K562 (cell line): ENCODE measurements around the gene SERPINB3. TPM values are rescaled to one million over a fixed set of nuclear protein-coding genes. Genes with fewer than 3 reads are reported as not detected.

ENCODE experiments used
- ATAC-seq: fragments of 200-7000 bp; cut with Tn5 transposase; 3 replicates; pipeline ENCODE4 v1.9.1; 2020; ENCODE audit warnings: moderate library complexity
- BruUV-seq: library from RNA; stranded (reverse); fragments of 400-500 nt; replicated peaks from 2 replicates; lab custom pipeline; 2021; lab: Mats Ljungman, UMichigan
- CTCF ChIA-PET: fragments of 300-600 bp; formaldehyde crosslinking; extraction: SDS; loops from one replicate; lab custom pipeline; 2021; ENCODE audit warnings: low intra/inter-chr PET ratio; lab: Yijun Ruan, JAX
- POLR2A ChIA-PET: fragments of 300-600, 350-650 bp; sonication (Branson Sonifier 250); formaldehyde crosslinking; extraction: SDS; loops from one replicate; lab custom pipeline; 2021; ENCODE audit warnings: antibody characterized with exemption, inconsistent platforms; lab: Yijun Ruan, JAX
- DNase-seq, 4 experiments: peaks; one replicate each; pipeline versions ENCODE4 v3.0.0 to v3.0.0-alpha.2; 2011 to 2018; ENCODE audit warnings: low spot score in 3 of 4, mixed read lengths in 3 of 4; ENCODE audit errors: extremely low read depth in 1 of 4
- FAIRE-seq: peaks from 2 replicates; lab custom pipeline; 2011; peaks lifted over from hg19 to GRCh38; lab: Jason Lieb, UNC
- H2AFZ ChIP-seq: 2 replicates; pipeline ENCODE4 v1.6.0; 2011; ENCODE audit warnings: low read depth, low read length, control low read depth, inconsistent platforms
- H3K27ac ChIP-seq: fragments of 200-600 bp; 3 replicates; pipeline ENCODE4 v1.8.0; 2011; ENCODE audit warnings: low read depth, mild to moderate bottlenecking, control low read depth, inconsistent platforms, low read length, moderate library complexity, mixed read lengths; ENCODE audit errors: extremely low read depth
- H3K27me3 ChIP-seq, 2 experiments: fragments of 300-600 bp in 1 of 2; 2 replicates in 1 of 2; 3 replicates in 1 of 2; pipeline versions ENCODE4 v1.6.0 to v1.8.0; 2011; ENCODE audit warnings: inconsistent platforms in 2 of 2, low read length in 2 of 2, mild to moderate bottlenecking in 1 of 2, mixed read lengths in 1 of 2, moderate library complexity in 1 of 2; ENCODE audit not compliant: control insufficient read depth in 2 of 2, insufficient read depth in 2 of 2
- H3K36me3 ChIP-seq: fragments of 300-600 bp; 3 replicates; pipeline ENCODE4 v1.8.0; 2011; ENCODE audit warnings: mild to moderate bottlenecking, low read length, inconsistent platforms; ENCODE audit not compliant: control insufficient read depth, insufficient read depth
- H3K4me1 ChIP-seq, 2 experiments: fragments of 200-600 bp in 1 of 2; replicated peaks in 1 of 2; 2 replicates in 1 of 2; 3 replicates in 1 of 2; pipeline versions ENCODE4 v1.5.1 to v1.8.0; 2011; ENCODE audit warnings: inconsistent platforms in 2 of 2, low read length in 2 of 2, mild to moderate bottlenecking in 1 of 2, mixed read lengths in 1 of 2, moderate library complexity in 1 of 2; ENCODE audit not compliant: control insufficient read depth in 2 of 2, insufficient read depth in 2 of 2
- H3K4me2 ChIP-seq: 2 replicates; pipeline ENCODE4 v1.6.1; 2011; ENCODE audit warnings: low read length, control low read depth, inconsistent platforms, mixed read lengths; ENCODE audit not compliant: insufficient read depth
- H3K4me3 ChIP-seq: fragments of 200-600 bp; sonication (generic), shearing (Covaris generic); 2 replicates; pipeline ENCODE4 v1.5.1; 2016; ENCODE audit warnings: control low read depth, inconsistent platforms
- H3K79me2 ChIP-seq: fragments of 200-600 bp; 3 replicates; pipeline ENCODE4 v1.8.0; 2011; ENCODE audit warnings: low read length, inconsistent platforms; ENCODE audit not compliant: control insufficient read depth, insufficient read depth
- H3K9ac ChIP-seq, 2 experiments: 2 replicates each; pipeline versions ENCODE4 v1.6.0 to v1.6.1; 2011; ENCODE audit warnings: low read depth in 2 of 2, low read length in 2 of 2, control low read depth in 1 of 2, inconsistent platforms in 1 of 2, mild to moderate bottlenecking in 1 of 2, mixed read lengths in 1 of 2; ENCODE audit not compliant: insufficient read depth in 1 of 2
- H3K9me1 ChIP-seq: one replicate; pipeline ENCODE4 v1.6.0; 2011; ENCODE audit warnings: inconsistent platforms, mild to moderate bottlenecking, low read length, moderate library complexity; ENCODE audit not compliant: control insufficient read depth, insufficient read depth
- H3K9me3 ChIP-seq: replicated peaks from 2 replicates; pipeline ENCODE4 v1.5.1; 2011; ENCODE audit warnings: low read depth, low read length, inconsistent platforms; ENCODE audit not compliant: control insufficient read depth, insufficient read depth
- H4K20me1 ChIP-seq: replicated peaks from 2 replicates; pipeline ENCODE4 v1.6.1; 2011; ENCODE audit warnings: low read length, inconsistent platforms, mixed read lengths; ENCODE audit not compliant: control insufficient read depth, insufficient read depth
- CBX5 ChIP-seq: IDR thresholded peaks from 2 replicates; pipeline ENCODE4 v1.6.1; 2014; ENCODE audit warnings: low read depth, borderline replicate concordance
- CHD4 ChIP-seq: fragments of 200-600 bp; sonication (generic); IDR thresholded peaks from 3 replicates; pipeline ENCODE4 v1.6.1; 2012; ENCODE audit warnings: low read depth, mild to moderate bottlenecking, mixed read lengths, low read length, inconsistent platforms; ENCODE audit not compliant: insufficient read depth, insufficient replicate concordance, poor library complexity, severe bottlenecking
- FOXJ3 ChIP-seq: sonication (generic); formaldehyde crosslinking; IDR thresholded peaks from 2 replicates; pipeline ENCODE4 v1.4.0; 2020; ENCODE audit warnings: mild to moderate bottlenecking, missing genetic modification reagents
- FOXK2 ChIP-seq, 2 experiments: fragments of 450-650 bp; IDR thresholded peaks in 1 of 2; conservative IDR thresholded peaks in 1 of 2; 2 replicates each; pipeline ENCODE4 v1.6.1; 2016; ENCODE audit warnings: low read depth in 2 of 2, mild to moderate bottlenecking in 1 of 2
- HMG20A ChIP-seq: fragments of 450-650 bp; formaldehyde crosslinking; conservative IDR thresholded peaks from 2 replicates; pipeline ENCODE4 v1.4.0; 2020; ENCODE audit warnings: mild to moderate bottlenecking, mixed read lengths
- IRF9 ChIP-seq: fragments of 450-650 bp; IDR thresholded peaks from 2 replicates; pipeline ENCODE4 v1.6.1; 2016; ENCODE audit warnings: missing biosample characterization, missing genetic modification characterization
- NBN ChIP-seq: fragments of 450-650 bp; IDR thresholded peaks from 2 replicates; pipeline ENCODE4 v1.6.1; 2016; ENCODE audit warnings: low read depth, mild to moderate bottlenecking
- PATZ1 ChIP-seq: fragments of 250-450 bp; sonication (Bioruptor Pico); IDR thresholded peaks from 2 replicates; pipeline ENCODE4 v1.5.0; 2020; ENCODE audit warnings: mild to moderate bottlenecking, borderline replicate concordance
- POLR2H ChIP-seq: IDR thresholded peaks from 2 replicates; pipeline ENCODE4 v1.6.1; 2016; ENCODE audit warnings: missing genetic modification characterization, low read depth, mild to moderate bottlenecking, control low read depth, missing compliant biosample characterization, moderate library complexity
- SFPQ ChIP-seq: fragments of 200-400 bp; formaldehyde crosslinking; IDR thresholded peaks from 2 replicates; pipeline ENCODE4 v1.6.1; 2017; ENCODE audit warnings: mild to moderate bottlenecking, low read depth, low read length, moderate library complexity
- SPI1 ChIP-seq: IDR thresholded peaks from 2 replicates; pipeline ENCODE4 v1.6.1; 2011; ENCODE audit warnings: low read depth, low read length, control low read depth, borderline replicate concordance
- TCF15 ChIP-seq: fragments of 250-450 bp; sonication (Bioruptor Pico); IDR thresholded peaks from 2 replicates; pipeline ENCODE4 v1.8.0; 2022; ENCODE audit warnings: moderate library complexity, mild to moderate bottlenecking, inconsistent platforms
- TGIF2 ChIP-seq: sonication (generic); formaldehyde crosslinking; IDR thresholded peaks from 2 replicates; pipeline ENCODE4 v1.8.1; 2022; ENCODE audit warnings: mild to moderate bottlenecking, missing genetic modification reagents, moderate library complexity
- USF2 ChIP-seq: sonication (generic); formaldehyde crosslinking; IDR thresholded peaks from 2 replicates; pipeline ENCODE4 v1.5.0; 2020; ENCODE audit warnings: missing genetic modification reagents
- WGBS: fragments of 100-300 bp; shearing (Covaris generic); methylation state at CpG from one replicate; pipeline ENCODE4 v1.1.6; 2016; ENCODE audit warnings: low coverage, mixed read lengths; ENCODE audit not compliant: insufficient coverage; ENCODE audit errors: missing lambda C conversion rate; 5-methylcytosine and 5-hydroxymethylcytosine counted together
- in situ Hi-C: fragments of 300-500 bp; cut with MboI; formaldehyde crosslinking; loops from 4 replicates; pipeline ENCODE4 v1.15.0; 2018; ENCODE audit warnings: inconsistent platforms, mixed read lengths
- intact Hi-C: fragments of 100-400 bp; cut with micrococcal nuclease; formaldehyde crosslinking; loops from 2 replicates; pipeline ENCODE4 v1.14.2; 2022
- polyA plus RNA-seq, 8 experiments: library from polyadenylated mRNA; depleted of rRNA in 4 of 8; stranded (reverse) in 5 of 8; unstranded in 3 of 8; fragments of >200 nt; fragmentation: Nextera tagmentation in 2 of 8; fragmentation: Illumina TruSeq in 1 of 8; extraction: Ambion mirVana in 2 of 8; extraction: Trizol in 1 of 8; gene quantifications; 2 replicates each; pipeline versions ENCODE4 v1.2.1 to v1.2.3, GENCODE V29; 2011 to 2014; ENCODE audit warnings: inconsistent platforms in 1 of 8, missing spikeins in 1 of 8
- total RNA-seq, 7 experiments: library from RNA; depleted of rRNA in 6 of 7; stranded (reverse); fragments of >200 nt in 6 of 7; fragmentation: Illumina TruSeq in 2 of 7; extraction: Trizol in 2 of 7; gene quantifications; 2 replicates each; pipeline versions ENCODE4 v1.2.1 to v1.2.3, GENCODE V29; 2011 to 2021; ENCODE audit warnings: low replicate concordance in 1 of 7

SERPINB3 gene
- total and polyA plus RNA-seq, 9 of the 15 experiments (the other 6 are each of a cell fraction or from before 2014, with no cell fraction given) = not detected

- Histone ChIP-seq H3K36me3 (no peaks in the 10 kb centered on the region), H3K27ac (no peak overlapping the region), H3K27me3 (no peaks in the 10 kb centered on the region), H4K20me1 (no peaks in the 10 kb centered on the region), H3K9me3 (no peaks in the 10 kb centered on the region), H3K9ac (no peak overlapping the region), H3K4me1 (no peaks in the 10 kb centered on the region), H3K4me2 (no peak overlapping the region), H3K79me2 (no peaks in the 10 kb centered on the region), H3K9me1 (no peaks in the 10 kb centered on the region), H3K4me3 (no peak overlapping the region), H2AFZ (no peak overlapping the region)
- DNase-seq (no peak), ATAC-seq (no peak), FAIRE-seq (no peak)
- intact Hi-C loops = no loop called here
- in situ Hi-C loops = no loop called here
- CTCF ChIA-PET = no interaction called here
- no TSS peak for BruUV-seq
- POLR2A ChIA-PET = no interaction called here
- WGBS = 0% methylated on average over 3 of the region's 3 CpGs
- no peak for TF ChIP-seq SPI1
- TF ChIP-seq USF2 = no peak
- TF ChIP-seq CBX5 = no peak
- no peak for TF ChIP-seq TGIF2 (CRISPR knock-in tag)
- no peak for TF ChIP-seq HMG20A (CRISPR knock-in tag)
- TF ChIP-seq CHD4 = no peak
- TF ChIP-seq NBN = no peak
- TF ChIP-seq POLR2H (tag) = no peak
- TF ChIP-seq PATZ1 (CRISPR knock-in tag) = no peak
- TF ChIP-seq IRF9 = no peak
- no peak for TF ChIP-seq TCF15 (CRISPR knock-in tag)
- TF ChIP-seq FOXK2 (conservative IDR thresholded peaks at IDR 0.05 in 1 of 2, IDR thresholded peaks at IDR 0.05 in 1 of 2; ENCODE audit: low read depth in 2 of 2) = no peak
- TF ChIP-seq SFPQ = no peak
- TF ChIP-seq FOXJ3 (CRISPR knock-in tag) = no peak
Measured at GRCh38 chr18:63606526-63606925, 55.2 kb downstream of the SERPINB3 start.
